Tibial artery (tissue), 4 donors: ENCODE measurements around the gene PRSS33.

Experiments used
- DNase-seq, 2 donors: peaks; one replicate each; pipeline ENCODE4 v3.0.0-alpha.2; 2019
- H3K27ac ChIP-seq, 2 donors: fragments of 200-600 bp; sonication (generic) in 1 of 2; 1 replicate in 1 of 2; 2 replicates in 1 of 2; pipeline ENCODE4 v1.5.1; 2018 to 2019; ENCODE audit warnings: mild to moderate bottlenecking in 1 of 2
- H3K27me3 ChIP-seq, 2 donors: fragments of 200-600 bp; sonication (generic) in 1 of 2; one replicate each; pipeline versions ENCODE4 v1.5.1 to v1.6.0; 2016 to 2019
- H3K36me3 ChIP-seq, 3 donors: fragments of 200-600 bp; sonication (generic) in 2 of 3; one replicate each; pipeline ENCODE4 v1.5.1; 2016 to 2019; ENCODE audit warnings: mild to moderate bottlenecking in 2 of 3
- H3K4me1 ChIP-seq, 4 donors: fragments of 200-600 bp; sonication (generic) in 2 of 4; 1 replicate in 3 of 4; 2 replicates in 1 of 4; pipeline ENCODE4 v1.5.1; 2016 to 2019
- H3K4me3 ChIP-seq, 2 donors: fragments of 200-600 bp; sonication (generic) in 1 of 2; 1 replicate in 1 of 2; 2 replicates in 1 of 2; pipeline ENCODE4 v1.5.1; 2018 to 2019; ENCODE audit warnings: mild to moderate bottlenecking in 2 of 2
- H3K9me3 ChIP-seq, 3 donors: fragments of 200-600 bp; sonication (generic) in 1 of 3; one replicate each; pipeline ENCODE4 v1.5.1; 2016 to 2019
- intact Hi-C: fragments of 100-400 bp; cut with DNase I; formaldehyde crosslinking; loops from one replicate; pipeline ENCODE4 v1.15.0; 2023; ENCODE audit warnings: low total_unique reads
- TF ChIP-seq, protein P1 (sequence below), 2 experiments: fragments of 200-600 bp in 1 of 2; fragments of 450-650 bp in 1 of 2; IDR thresholded peaks; one replicate each; pipeline ENCODE4 v1.5.1; 2017 to 2019; ENCODE audit warnings: antibody characterized with exemption in 2 of 2, mild to moderate bottlenecking in 1 of 2, moderate library complexity in 1 of 2

Gene PRSS33

GRCh38 chr16:2827831-2828520 is 40.6 kb upstream of the PRSS33 start:
- no peak overlapping the region for H3K4me3 ChIP-seq
- DNase-seq = peak in 1 of 2 donors; percentile 45
- H3K27ac ChIP-seq = no peak overlapping the region
- H3K4me1 ChIP-seq = peaks cover 0 to 2% (median 0%) of the 10 kb centered on the region in 4 donors
- no peaks in the 10 kb centered on the region for H3K36me3 ChIP-seq
- H3K9me3 ChIP-seq = no peaks in the 10 kb centered on the region
- peaks cover 0 to 72% of the 10 kb centered on the region in 2 donors for H3K27me3 ChIP-seq
- TF ChIP-seq, protein P1, sequence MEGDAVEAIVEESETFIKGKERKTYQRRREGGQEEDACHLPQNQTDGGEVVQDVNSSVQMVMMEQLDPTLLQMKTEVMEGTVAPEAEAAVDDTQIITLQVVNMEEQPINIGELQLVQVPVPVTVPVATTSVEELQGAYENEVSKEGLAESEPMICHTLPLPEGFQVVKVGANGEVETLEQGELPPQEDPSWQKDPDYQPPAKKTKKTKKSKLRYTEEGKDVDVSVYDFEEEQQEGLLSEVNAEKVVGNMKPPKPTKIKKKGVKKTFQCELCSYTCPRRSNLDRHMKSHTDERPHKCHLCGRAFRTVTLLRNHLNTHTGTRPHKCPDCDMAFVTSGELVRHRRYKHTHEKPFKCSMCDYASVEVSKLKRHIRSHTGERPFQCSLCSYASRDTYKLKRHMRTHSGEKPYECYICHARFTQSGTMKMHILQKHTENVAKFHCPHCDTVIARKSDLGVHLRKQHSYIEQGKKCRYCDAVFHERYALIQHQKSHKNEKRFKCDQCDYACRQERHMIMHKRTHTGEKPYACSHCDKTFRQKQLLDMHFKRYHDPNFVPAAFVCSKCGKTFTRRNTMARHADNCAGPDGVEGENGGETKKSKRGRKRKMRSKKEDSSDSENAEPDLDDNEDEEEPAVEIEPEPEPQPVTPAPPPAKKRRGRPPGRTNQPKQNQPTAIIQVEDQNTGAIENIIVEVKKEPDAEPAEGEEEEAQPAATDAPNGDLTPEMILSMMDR (IDR thresholded peaks at IDR 0.05) = no peak
- intact Hi-C loops = no loop called here

- no peak for DNase-seq
- Histone ChIP-seq H3K4me1 (peaks cover 0 to 2% (median 0%) of the 10 kb centered on the region in 4 donors), H3K27ac (no peak overlapping the region), H3K4me3 (no peak overlapping the region), H3K27me3 (peaks cover 0 to 67% of the 10 kb centered on the region in 2 donors), H3K9me3 (no peaks in the 10 kb centered on the region), H3K36me3 (no peaks in the 10 kb centered on the region)
- intact Hi-C loops = no loop called here
- TF ChIP-seq, protein P1 (IDR thresholded peaks at IDR 0.05) = no peak
Observed at GRCh38 chr16:2827374-2827791, 40.0 kb upstream of the PRSS33 start.

GRCh38 chr16:2826591-2827373 is 39.4 kb upstream of the PRSS33 start:
- no peak overlapping the region for H3K27ac ChIP-seq
- no peaks in the 10 kb centered on the region for H3K9me3 ChIP-seq
- no peaks in the 10 kb centered on the region for H3K36me3 ChIP-seq
- peak in 1 of 2 donors; percentile 54 for DNase-seq
- H3K27me3 ChIP-seq = peaks cover 0 to 61% of the 10 kb centered on the region in 2 donors
- intact Hi-C loops = no loop called here
- H3K4me1 ChIP-seq = peaks cover 0 to 2% (median 0%) of the 10 kb centered on the region in 4 donors
- H3K4me3 ChIP-seq = no peak overlapping the region
- TF ChIP-seq, protein P1 (IDR thresholded peaks at IDR 0.05) = no peak

DNA sequence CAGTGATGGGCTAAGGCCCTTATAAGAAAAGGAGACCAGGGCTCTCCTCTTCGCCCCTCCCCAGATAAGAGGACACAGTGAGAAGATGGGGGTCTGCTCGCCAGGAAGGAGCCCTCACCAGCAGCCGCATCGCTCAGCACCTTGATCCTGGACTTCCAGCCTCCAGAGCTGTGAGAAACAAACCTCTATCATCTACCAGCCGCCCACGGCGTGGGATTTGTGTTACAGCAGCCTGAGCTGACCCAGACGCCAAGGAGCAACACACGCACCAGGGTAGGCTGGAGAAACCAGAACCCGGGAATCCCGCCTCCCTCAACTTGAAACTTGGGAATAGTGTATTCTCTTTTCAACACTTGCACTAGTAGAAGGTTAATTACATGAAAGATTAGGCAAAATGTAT is 38.5 kb upstream of the PRSS33 start:
- no peaks in the 10 kb centered on the region for H3K9me3 ChIP-seq
- H3K4me1 ChIP-seq = peaks cover 0 to 2% (median 0%) of the 10 kb centered on the region in 4 donors
- intact Hi-C loops = no loop called here
- peak; percentile 16 to 47 for DNase-seq
- peaks cover 0 to 57% of the 10 kb centered on the region in 2 donors for H3K27me3 ChIP-seq
- no peak overlapping the region for H3K27ac ChIP-seq
- TF ChIP-seq, protein P1 (IDR thresholded peaks at IDR 0.05) = no peak
- no peaks in the 10 kb centered on the region for H3K36me3 ChIP-seq
- H3K4me3 ChIP-seq = no peak overlapping the region

GRCh38 chr16:2825049-2825742 is 37.8 kb upstream of the PRSS33 start:
- DNase-seq = peak; percentile 11 to 53

More at GRCh38 chr16:2825049-2825742, 37.8 kb upstream of the PRSS33 start:
- Histone ChIP-seq H3K27me3 (peaks cover 0 to 56% of the 10 kb centered on the region in 2 donors), H3K36me3 (no peaks in the 10 kb centered on the region), H3K27ac (no peak overlapping the region), H3K4me3 (no peak overlapping the region), H3K4me1 (peaks cover 0 to 2% (median 0%) of the 10 kb centered on the region in 4 donors), H3K9me3 (no peaks in the 10 kb centered on the region)
- TF ChIP-seq, protein P1 (IDR thresholded peaks at IDR 0.05) = no peak
- intact Hi-C loops = no loop called here
